Measurements from ENCODE around the gene DDX17. TPM values are rescaled to one million over a fixed set of nuclear protein-coding genes. Genes with fewer than 3 reads are reported as not detected.

The DDX17 gene
- total and polyA plus RNA-seq, 9 of the 15 experiments (the other 6 are each of a cell fraction or from before 2014, with no cell fraction given): 17.6 to 421 (median 189) TPM

GRCh38 chr22:38494498-38494897, 11.6 kb downstream of the DDX17 start:
- Histone ChIP-seq H2AFZ (ENCODE audit: low read depth, low read length) (no peak overlapping the region), H3K4me1 (replicated peaks in 1 of 2; ENCODE audit: control insufficient read depth in 2 of 2, insufficient read depth in 2 of 2, low read length in 2 of 2) (no peaks in the 10 kb centered on the region), H4K20me1 (replicated peaks; ENCODE audit: control insufficient read depth, insufficient read depth, low read length) (no peaks in the 10 kb centered on the region), H3K79me2 (ENCODE audit: control insufficient read depth, insufficient read depth, low read length) (peaks cover 31% of the 10 kb centered on the region), H3K9me1 (ENCODE audit: control insufficient read depth, insufficient read depth, low read length) (no peaks in the 10 kb centered on the region), H3K9ac (ENCODE audit: insufficient read depth in 1 of 2, low read depth in 2 of 2, low read length in 2 of 2) (no peak overlapping the region), H3K4me2 (ENCODE audit: insufficient read depth, low read length) (no peak overlapping the region), H3K36me3 (ENCODE audit: control insufficient read depth, insufficient read depth, low read length) (peaks cover 96% of the 10 kb centered on the region), H3K9me3 (replicated peaks; ENCODE audit: control insufficient read depth, insufficient read depth, low read depth, low read length) (no peaks in the 10 kb centered on the region), H3K27ac (ENCODE audit: extremely low read depth, low read depth, low read length) (no peak overlapping the region), H3K27me3 (ENCODE audit: control insufficient read depth in 2 of 2, insufficient read depth in 2 of 2, low read length in 2 of 2) (no peaks in the 10 kb centered on the region), H3K4me3 (no peak overlapping the region)
- no TSS peak for BruUV-seq (replicated peaks)
- DNase-seq (ENCODE audit: extremely low read depth in 1 of 4, low spot score in 3 of 4) (no peak), FAIRE-seq (no peak), ATAC-seq (no peak)
- intact Hi-C loops (cut with micrococcal nuclease): no loop called here
- in situ Hi-C loops (cut with MboI): no loop called here
- no peak for TF ChIP-seq RUNX1 (IDR thresholded peaks at IDR 0.05; ENCODE audit: low read depth)
- no peak for TF ChIP-seq HDAC8 (tag; IDR thresholded peaks at IDR 0.05)
- no peak for TF ChIP-seq TCF3 (CRISPR knock-in tag; IDR thresholded peaks at IDR 0.05)
- TF ChIP-seq U2AF2 (optimal IDR thresholded peaks at IDR 0.05; ENCODE audit: low read depth, low read length): no peak
- TF ChIP-seq USF1 (CRISPR knock-in tag; IDR thresholded peaks at IDR 0.05): no peak
- TF ChIP-seq SLC30A9 (CRISPR knock-in tag; IDR thresholded peaks at IDR 0.05): no peak
- no peak for TF ChIP-seq ZNF174 (CRISPR knock-in tag; IDR thresholded peaks at IDR 0.05)
- no peak for TF ChIP-seq ELF1 (tag; IDR thresholded peaks at IDR 0.05)
- TF ChIP-seq TRIM25 (IDR thresholded peaks at IDR 0.05; ENCODE audit: borderline replicate concordance): no peak
- no peak for TF ChIP-seq ZNF518B (CRISPR knock-in tag; IDR thresholded peaks at IDR 0.05)
- no peak for TF ChIP-seq HOXB6 (CRISPR knock-in tag; IDR thresholded peaks at IDR 0.05; ENCODE audit: borderline replicate concordance)
- no peak for TF ChIP-seq RAD21 (CRISPR knock-in tag; conservative IDR thresholded peaks at IDR 0.05 in 1 of 2, IDR thresholded peaks at IDR 0.05 in 1 of 2)
- no peak for TF ChIP-seq NCOR1 (IDR thresholded peaks at IDR 0.05)
- TF ChIP-seq RBM39 (optimal IDR thresholded peaks at IDR 0.05; ENCODE audit: low read depth, low read length): no peak
- no peak for TF ChIP-seq ZNF780A (CRISPR knock-in tag; IDR thresholded peaks at IDR 0.05)
- POLR2A ChIA-PET: no interaction called here
- CTCF ChIA-PET (ENCODE audit: low intra/inter-chr PET ratio): interaction anchor here (0.5 kb wide), 1 partner anchor 1036 kb away, joined by 3 read pairs; no protein-coding TSS in a partner anchor
- 78% methylated on average over 2 of the region's 2 CpGs for WGBS (ENCODE audit: insufficient coverage, low coverage, missing lambda C conversion rate)
